ENCODE data around the gene L3MBTL4. TPM values are rescaled to one million over a fixed set of nuclear protein-coding genes. Genes with fewer than 3 reads are reported as not detected.

The L3MBTL4 gene
- total RNA-seq, 1 donor, result 0.36 TPM

GRCh38 chr18:6423289-6423688 is 8.6 kb upstream of the L3MBTL4 start:
- Histone ChIP-seq H3K79me2 (ENCODE audit: insufficient read depth, low read length) (no peaks in the 10 kb centered on the region), H3K27me3 (ENCODE audit: insufficient read depth, low read length) (no peaks in the 10 kb centered on the region), H3K27ac (ENCODE audit: low read depth, low read length) (no peak overlapping the region), H4K20me1 (ENCODE audit: insufficient read depth, low read length) (no peaks in the 10 kb centered on the region), H3K36me3 (ENCODE audit: insufficient read depth, low read length) (no peaks in the 10 kb centered on the region), H3K4me3 (ENCODE audit: insufficient read depth, low read length) (no peak overlapping the region), H3K4me1 (ENCODE audit: insufficient read depth, low read length) (no peaks in the 10 kb centered on the region), H3K9me3 (ENCODE audit: low read depth, low read length) (no peaks in the 10 kb centered on the region), H2AFZ (ENCODE audit: low read length) (no peak overlapping the region), H3K4me2 (ENCODE audit: insufficient read depth, low read length) (no peak overlapping the region)
- DNase-seq (ENCODE audit: insufficient read length, low spot score, missing footprints), result no peak
- TF ChIP-seq, protein P1, sequence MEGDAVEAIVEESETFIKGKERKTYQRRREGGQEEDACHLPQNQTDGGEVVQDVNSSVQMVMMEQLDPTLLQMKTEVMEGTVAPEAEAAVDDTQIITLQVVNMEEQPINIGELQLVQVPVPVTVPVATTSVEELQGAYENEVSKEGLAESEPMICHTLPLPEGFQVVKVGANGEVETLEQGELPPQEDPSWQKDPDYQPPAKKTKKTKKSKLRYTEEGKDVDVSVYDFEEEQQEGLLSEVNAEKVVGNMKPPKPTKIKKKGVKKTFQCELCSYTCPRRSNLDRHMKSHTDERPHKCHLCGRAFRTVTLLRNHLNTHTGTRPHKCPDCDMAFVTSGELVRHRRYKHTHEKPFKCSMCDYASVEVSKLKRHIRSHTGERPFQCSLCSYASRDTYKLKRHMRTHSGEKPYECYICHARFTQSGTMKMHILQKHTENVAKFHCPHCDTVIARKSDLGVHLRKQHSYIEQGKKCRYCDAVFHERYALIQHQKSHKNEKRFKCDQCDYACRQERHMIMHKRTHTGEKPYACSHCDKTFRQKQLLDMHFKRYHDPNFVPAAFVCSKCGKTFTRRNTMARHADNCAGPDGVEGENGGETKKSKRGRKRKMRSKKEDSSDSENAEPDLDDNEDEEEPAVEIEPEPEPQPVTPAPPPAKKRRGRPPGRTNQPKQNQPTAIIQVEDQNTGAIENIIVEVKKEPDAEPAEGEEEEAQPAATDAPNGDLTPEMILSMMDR (IDR thresholded peaks at IDR 0.05; ENCODE audit: extremely low read depth, low read depth, low read length), result no peak

DNA sequence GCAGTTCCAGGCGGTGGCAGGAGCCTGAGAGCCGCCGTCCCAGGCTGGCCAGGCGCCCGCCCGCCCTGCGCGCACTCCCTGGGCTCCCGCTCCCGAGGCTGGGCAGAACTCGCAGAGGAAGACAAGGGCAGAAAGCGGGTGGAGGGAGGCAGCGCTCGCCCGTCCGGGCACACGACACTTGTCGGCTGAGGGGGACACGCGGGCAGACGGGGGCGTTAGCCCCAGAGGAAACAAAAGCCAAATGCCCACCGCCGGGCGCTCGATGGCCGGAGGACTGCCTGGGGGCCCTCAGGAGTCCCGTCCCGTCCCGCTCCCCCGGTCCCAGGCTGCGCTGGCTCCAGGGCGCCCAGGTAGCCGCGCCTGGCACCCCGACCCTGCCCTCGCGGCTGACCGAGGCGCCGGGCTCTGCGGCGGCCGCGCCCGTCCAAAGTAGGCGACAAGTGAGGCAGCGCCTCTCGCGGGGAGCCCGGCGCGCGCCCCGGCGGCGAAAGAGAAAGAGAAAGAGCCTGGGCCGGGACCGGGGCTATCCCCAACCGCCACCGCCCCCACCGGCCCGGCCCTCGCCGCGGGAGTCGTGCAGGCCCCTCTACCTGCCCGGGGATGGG is 491 bp downstream of the L3MBTL4 start:
- H3K4me3 ChIP-seq (ENCODE audit: insufficient read depth, low read length), result peak overlapping the region; percentile 54
- H3K27me3 ChIP-seq (ENCODE audit: insufficient read depth, low read length), result peaks cover 11% of the 10 kb centered on the region
- DNase-seq (ENCODE audit: insufficient read length, low spot score, missing footprints), result peak; percentile 82
- H3K4me1 ChIP-seq (ENCODE audit: insufficient read depth, low read length), result no peaks in the 10 kb centered on the region
- no peak overlapping the region for H2AFZ ChIP-seq (ENCODE audit: low read length)
- H4K20me1 ChIP-seq (ENCODE audit: insufficient read depth, low read length), result no peaks in the 10 kb centered on the region
- H3K4me2 ChIP-seq (ENCODE audit: insufficient read depth, low read length), result peak overlapping the region; percentile 45
- TF ChIP-seq, protein P1 (IDR thresholded peaks at IDR 0.05; ENCODE audit: extremely low read depth, low read depth, low read length), result no peak
- no peaks in the 10 kb centered on the region for H3K9me3 ChIP-seq (ENCODE audit: low read depth, low read length)
- no peak overlapping the region for H3K27ac ChIP-seq (ENCODE audit: low read depth, low read length)
- no peaks in the 10 kb centered on the region for H3K79me2 ChIP-seq (ENCODE audit: insufficient read depth, low read length)
- no peaks in the 10 kb centered on the region for H3K36me3 ChIP-seq (ENCODE audit: insufficient read depth, low read length)

DNA sequence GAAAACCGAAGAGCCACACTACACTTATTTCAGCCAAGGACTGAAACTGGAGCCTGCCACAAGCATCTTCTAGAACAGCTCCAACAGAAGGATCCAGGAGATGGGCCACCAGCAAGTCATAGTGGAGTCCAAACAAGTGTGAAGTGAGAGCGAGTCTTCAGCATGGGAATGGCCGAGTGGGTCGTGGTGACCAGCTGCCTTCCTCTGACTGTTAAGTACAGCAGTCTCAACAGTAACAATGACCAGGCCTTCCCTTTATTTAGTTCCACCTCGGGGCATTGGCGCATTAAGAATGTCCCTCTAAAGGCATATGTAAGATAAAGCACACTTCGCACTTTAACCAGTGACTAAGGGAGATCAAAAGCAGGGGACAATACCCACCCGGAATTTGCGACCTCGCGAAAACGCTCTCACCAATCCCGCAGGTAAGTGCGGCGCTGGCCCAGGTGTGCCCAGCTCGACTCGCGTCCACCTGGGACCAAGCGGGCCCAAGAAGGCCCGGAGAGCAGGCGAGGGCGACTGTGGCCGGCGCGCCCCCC is 1.1 kb downstream of the L3MBTL4 start:
- Histone ChIP-seq H3K4me2 (ENCODE audit: insufficient read depth, low read length) (no peak overlapping the region), H3K36me3 (ENCODE audit: insufficient read depth, low read length) (no peaks in the 10 kb centered on the region), H3K27me3 (ENCODE audit: insufficient read depth, low read length) (peaks cover 11% of the 10 kb centered on the region), H3K27ac (ENCODE audit: low read depth, low read length) (no peak overlapping the region), H3K9me3 (ENCODE audit: low read depth, low read length) (no peaks in the 10 kb centered on the region), H3K4me1 (ENCODE audit: insufficient read depth, low read length) (no peaks in the 10 kb centered on the region), H3K4me3 (ENCODE audit: insufficient read depth, low read length) (no peak overlapping the region), H2AFZ (ENCODE audit: low read length) (no peak overlapping the region), H4K20me1 (ENCODE audit: insufficient read depth, low read length) (no peaks in the 10 kb centered on the region), H3K79me2 (ENCODE audit: insufficient read depth, low read length) (no peaks in the 10 kb centered on the region)
- DNase-seq (ENCODE audit: insufficient read length, low spot score, missing footprints), result no peak
- TF ChIP-seq, protein P1 (IDR thresholded peaks at IDR 0.05; ENCODE audit: extremely low read depth, low read depth, low read length), result no peak

DNA sequence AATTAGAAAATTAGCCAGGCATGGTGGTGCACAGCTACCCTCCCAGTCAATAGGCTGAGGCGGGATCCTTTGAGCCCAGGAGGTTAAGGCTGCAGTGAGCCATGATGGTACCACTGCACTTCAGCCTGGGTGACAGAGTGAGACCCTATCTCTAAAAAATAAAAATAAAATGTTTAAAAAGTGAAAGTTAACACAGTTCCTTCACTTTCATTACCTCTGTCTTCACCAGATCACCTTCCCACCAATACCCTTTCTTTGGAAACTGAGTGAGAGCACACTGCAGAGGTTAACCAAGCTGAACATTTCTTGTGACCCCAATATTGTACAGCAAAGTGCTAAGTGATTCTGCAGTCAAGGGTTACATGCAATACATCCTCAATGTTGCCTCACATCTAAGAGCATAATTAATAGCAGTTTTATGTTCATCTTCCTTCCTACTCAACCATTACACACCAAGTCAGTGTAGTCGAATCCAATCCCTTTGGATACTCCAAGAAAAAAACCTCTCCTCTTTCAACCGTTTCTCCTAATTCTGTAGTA is 1.7 kb downstream of the L3MBTL4 start:
- Histone ChIP-seq H3K4me2 (ENCODE audit: insufficient read depth, low read length) (no peak overlapping the region), H2AFZ (ENCODE audit: low read length) (no peak overlapping the region), H3K4me1 (ENCODE audit: insufficient read depth, low read length) (no peaks in the 10 kb centered on the region), H4K20me1 (ENCODE audit: insufficient read depth, low read length) (no peaks in the 10 kb centered on the region), H3K79me2 (ENCODE audit: insufficient read depth, low read length) (no peaks in the 10 kb centered on the region), H3K36me3 (ENCODE audit: insufficient read depth, low read length) (no peaks in the 10 kb centered on the region), H3K27ac (ENCODE audit: low read depth, low read length) (no peak overlapping the region), H3K4me3 (ENCODE audit: insufficient read depth, low read length) (no peak overlapping the region), H3K27me3 (ENCODE audit: insufficient read depth, low read length) (peaks cover 11% of the 10 kb centered on the region), H3K9me3 (ENCODE audit: low read depth, low read length) (no peaks in the 10 kb centered on the region)
- DNase-seq (ENCODE audit: insufficient read length, low spot score, missing footprints), result no peak
- TF ChIP-seq, protein P1 (IDR thresholded peaks at IDR 0.05; ENCODE audit: extremely low read depth, low read depth, low read length), result no peak

Measured in osteoblast (primary cell).